Measurements from ENCODE around the gene MSI2.
A peak's percentile ranks its signal among the peaks of the same experiment; 100 is the strongest.

The MSI2 gene

GRCh38 chr17:57595426-57595825, 339.1 kb downstream of the MSI2 start:
- ChIA-PET CTCF (interaction anchor here (0.6 kb wide), 1 partner anchor 125 kb away, joined by 4 read pairs; no protein-coding TSS in a partner anchor), POLR2A (interaction anchor here (1.1 kb wide), 1 partner anchor 123 kb away, joined by 3 read pairs; no protein-coding TSS in a partner anchor)
- no peak for DNase-seq (ENCODE audit: extremely low spot score)
- TF ChIP-seq TARDBP (IDR thresholded peaks at IDR 0.05), result no peak
- TF ChIP-seq FOXK2 (IDR thresholded peaks at IDR 0.05), result no peak
- no peak for TF ChIP-seq BHLHE40 (IDR thresholded peaks at IDR 0.05; ENCODE audit: borderline replicate concordance)

GRCh38 chr17:57595947-57596695, 339.8 kb downstream of the MSI2 start:
- ChIA-PET CTCF (interaction anchor here (0.5 to 0.6 kb wide), 2 partner anchors 10 to 124 kb away, joined by 3 to 4 read pairs; no protein-coding TSS in a partner anchor), POLR2A (no interaction called here)
- no peak for DNase-seq (ENCODE audit: extremely low spot score)
- TF ChIP-seq BHLHE40 (IDR thresholded peaks at IDR 0.05; ENCODE audit: borderline replicate concordance) (no peak), FOXK2 (IDR thresholded peaks at IDR 0.05) (no peak), ARNT (IDR thresholded peaks at IDR 0.05) (no peak), TARDBP (IDR thresholded peaks at IDR 0.05) (no peak), SUZ12 (IDR thresholded peaks at IDR 0.05) (no peak), FOXM1 (IDR thresholded peaks at IDR 0.05; ENCODE audit: borderline replicate concordance) (no peak), L3MBTL2 (conservative IDR thresholded peaks at IDR 0.05) (no peak), HDGF (IDR thresholded peaks at IDR 0.05; ENCODE audit: borderline replicate concordance) (no peak)

DNA sequence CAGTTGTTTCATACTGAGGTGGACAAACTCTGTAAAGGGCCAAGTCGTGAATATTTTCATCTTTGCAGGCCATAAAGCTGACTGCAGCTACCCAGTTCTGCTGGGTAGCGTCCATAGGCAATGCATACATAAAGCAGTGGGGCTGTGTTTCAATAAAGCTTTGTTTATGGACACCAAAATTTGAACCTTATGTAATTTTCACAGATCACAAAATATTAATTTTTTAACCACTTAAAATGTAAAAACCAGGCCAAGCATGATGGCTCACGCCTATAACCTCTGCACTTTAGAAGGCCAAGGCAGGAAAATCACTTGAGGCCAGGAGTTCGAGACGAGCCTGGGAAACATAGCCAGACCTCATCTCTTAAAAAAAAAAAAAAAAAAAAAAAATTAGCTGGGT, 340.8 kb downstream of the MSI2 start:
- no peak for DNase-seq (ENCODE audit: extremely low spot score)
- ChIA-PET POLR2A (no interaction called here), CTCF (interaction anchor here (0.5 to 1.7 kb wide), 13 partner anchors 11 to 296 kb away, joined by 3 to 12 read pairs (median 4); no protein-coding TSS in a partner anchor)
- no peak for TF ChIP-seq PKNOX1 (IDR thresholded peaks at IDR 0.05)
- no peak for TF ChIP-seq ELF4 (IDR thresholded peaks at IDR 0.05)
- no peak for TF ChIP-seq BHLHE40 (IDR thresholded peaks at IDR 0.05; ENCODE audit: borderline replicate concordance)
- TF ChIP-seq SUZ12 (IDR thresholded peaks at IDR 0.05), result no peak
- TF ChIP-seq ARNT (IDR thresholded peaks at IDR 0.05), result no peak

DNA sequence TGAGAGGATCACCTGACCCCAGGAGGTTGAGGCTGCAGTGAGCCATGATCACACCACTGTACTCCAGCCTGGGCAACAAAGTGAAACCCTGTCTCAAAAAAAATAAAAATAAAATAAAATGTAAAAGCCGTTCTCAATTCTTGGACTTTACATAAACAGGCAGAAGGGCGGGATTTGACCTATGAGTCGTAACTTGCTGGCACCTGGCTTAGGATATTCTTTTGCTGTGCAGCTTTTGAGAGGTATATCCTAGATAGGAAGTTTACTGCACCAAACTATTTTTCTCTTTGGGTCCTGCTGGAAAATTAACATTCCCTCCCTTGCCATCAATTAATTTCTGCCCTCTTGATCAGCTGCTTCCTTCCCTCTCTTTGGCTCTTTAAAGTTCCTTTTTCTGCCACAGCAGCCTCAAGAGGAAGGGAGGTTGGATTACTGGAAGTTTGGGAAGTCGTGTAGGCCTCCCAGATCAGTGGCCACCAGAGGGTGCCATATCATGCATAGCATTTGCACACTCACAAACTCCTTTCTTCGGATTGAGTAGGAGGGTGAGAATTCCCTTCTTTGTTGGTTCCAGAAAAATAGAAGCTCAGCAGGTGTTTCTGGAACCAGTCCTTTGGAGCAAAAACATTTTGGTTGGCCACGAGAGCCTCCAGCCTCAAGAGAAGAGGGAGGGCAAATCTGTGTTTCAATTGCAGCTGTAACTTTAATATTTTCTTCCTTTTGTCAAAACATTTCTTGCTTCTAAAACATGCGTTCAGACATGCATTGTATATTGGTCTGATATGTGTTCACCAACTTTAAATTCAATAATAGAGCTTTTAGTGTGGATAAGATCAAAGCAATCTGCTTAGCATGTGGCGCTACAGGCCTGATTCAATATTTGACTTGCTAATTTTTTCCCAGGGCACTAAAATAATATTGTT, 341.5 kb downstream of the MSI2 start:
- ChIA-PET CTCF (interaction anchor here (0.6 to 1.7 kb wide), 8 partner anchors 26 to 236 kb away, joined by 3 to 12 read pairs (median 4); no protein-coding TSS in a partner anchor), POLR2A (no interaction called here)
- DNase-seq (ENCODE audit: extremely low spot score), result peak; percentile 78
- no peak for TF ChIP-seq ARNT (IDR thresholded peaks at IDR 0.05)
- TF ChIP-seq LEF1 (IDR thresholded peaks at IDR 0.05; ENCODE audit: borderline replicate concordance), result no peak
- no peak for TF ChIP-seq FOXM1 (IDR thresholded peaks at IDR 0.05; ENCODE audit: borderline replicate concordance)
- TF ChIP-seq ELF4 (IDR thresholded peaks at IDR 0.05), result no peak
- no peak for TF ChIP-seq TARDBP (IDR thresholded peaks at IDR 0.05)
- TF ChIP-seq FOXK2 (IDR thresholded peaks at IDR 0.05), result no peak
- no peak for TF ChIP-seq SP1 (IDR thresholded peaks at IDR 0.05)
- no peak for TF ChIP-seq NFRKB (IDR thresholded peaks at IDR 0.05)
- no peak for TF ChIP-seq CTBP1 (IDR thresholded peaks at IDR 0.05; ENCODE audit: borderline replicate concordance)
- TF ChIP-seq L3MBTL2 (conservative IDR thresholded peaks at IDR 0.05), result no peak
- no peak for TF ChIP-seq BHLHE40 (IDR thresholded peaks at IDR 0.05; ENCODE audit: borderline replicate concordance)
- TF ChIP-seq FOXA1 (IDR thresholded peaks at IDR 0.05), result no peak
- TF ChIP-seq HDGF (IDR thresholded peaks at IDR 0.05; ENCODE audit: borderline replicate concordance), result no peak

GRCh38 chr17:57599271-57600045, 343.1 kb downstream of the MSI2 start:
- ChIA-PET POLR2A (no interaction called here), CTCF (interaction anchor here (1.4 kb wide), 1 partner anchor 59 kb away, joined by 4 read pairs; no protein-coding TSS in a partner anchor)
- TF ChIP-seq ELF4 (IDR thresholded peaks at IDR 0.05) (no peak), NFRKB (IDR thresholded peaks at IDR 0.05) (no peak), SUZ12 (IDR thresholded peaks at IDR 0.05) (no peak), ZNF384 (IDR thresholded peaks at IDR 0.05) (no peak), L3MBTL2 (conservative IDR thresholded peaks at IDR 0.05) (no peak), FOXA1 (IDR thresholded peaks at IDR 0.05) (no peak), FOXK2 (IDR thresholded peaks at IDR 0.05) (no peak), TARDBP (IDR thresholded peaks at IDR 0.05) (no peak), LEF1 (IDR thresholded peaks at IDR 0.05; ENCODE audit: borderline replicate concordance) (no peak), PKNOX1 (IDR thresholded peaks at IDR 0.05) (no peak), SP1 (IDR thresholded peaks at IDR 0.05) (no peak), BHLHE40 (IDR thresholded peaks at IDR 0.05; ENCODE audit: borderline replicate concordance) (no peak), HDGF (IDR thresholded peaks at IDR 0.05; ENCODE audit: borderline replicate concordance) (no peak)
- DNase-seq (ENCODE audit: extremely low spot score), result no peak

- ChIA-PET CTCF (interaction anchor here (1.4 to 1.8 kb wide), 2 partner anchors 59 to 72 kb away, joined by 4 to 6 read pairs; no protein-coding TSS in a partner anchor), POLR2A (no interaction called here)
These were observed 343.8 kb downstream of the MSI2 start for GRCh38 chr17:57600074-57600473.

More at GRCh38 chr17:57600074-57600473, 343.8 kb downstream of the MSI2 start:
- TF ChIP-seq FOXA1 (IDR thresholded peaks at IDR 0.05) (no peak), BHLHE40 (IDR thresholded peaks at IDR 0.05; ENCODE audit: borderline replicate concordance) (no peak), CTBP1 (IDR thresholded peaks at IDR 0.05; ENCODE audit: borderline replicate concordance) (no peak), HDGF (IDR thresholded peaks at IDR 0.05; ENCODE audit: borderline replicate concordance) (no peak)
- no peak for DNase-seq (ENCODE audit: extremely low spot score)

All from HEK293T (cell line).